Liver (tissue), 9 donors: ENCODE results near the gene SMYD5. TPM values are rescaled to one million over a fixed set of nuclear protein-coding genes. Genes with fewer than 3 reads are reported as not detected.

Source experiments
- DNase-seq: peaks from one replicate; pipeline ENCODE4 v3.0.0-alpha.2; 2017; ENCODE audit warnings: low spot score
- H3K27ac ChIP-seq, 2 donors: one replicate each; pipeline ENCODE4 v1.7.0; 2013; ENCODE audit warnings: inconsistent platforms in 2 of 2, low read length in 2 of 2, control low read depth in 1 of 2, low read depth in 1 of 2, mild to moderate bottlenecking in 1 of 2
- H3K27me3 ChIP-seq, 4 donors: one replicate each; pipeline versions ENCODE4 v1.6.1 to v1.7.0; 2013; ENCODE audit warnings: low read length in 3 of 4, inconsistent platforms in 1 of 4, mild to moderate bottlenecking in 1 of 4, moderate library complexity in 1 of 4; ENCODE audit not compliant: control insufficient read depth in 4 of 4, insufficient read depth in 4 of 4
- H3K36me3 ChIP-seq, 4 donors: one replicate each; pipeline versions ENCODE4 v1.6.1 to v1.7.0; 2013; ENCODE audit warnings: low read length in 3 of 4, mild to moderate bottlenecking in 3 of 4, low read depth in 1 of 4, moderate library complexity in 1 of 4; ENCODE audit not compliant: control insufficient read depth in 4 of 4, insufficient read depth in 3 of 4
- H3K4me1 ChIP-seq, 4 donors: one replicate each; pipeline versions ENCODE4 v1.6.1 to v1.7.0; 2013; ENCODE audit warnings: low read length in 3 of 4, mild to moderate bottlenecking in 3 of 4, moderate library complexity in 1 of 4; ENCODE audit not compliant: control insufficient read depth in 4 of 4, insufficient read depth in 4 of 4
- H3K4me3 ChIP-seq, 3 donors: one replicate each; pipeline versions ENCODE4 v1.6.1 to v1.7.0; 2013; ENCODE audit warnings: low read length in 3 of 3, control low read depth in 1 of 3, low read depth in 1 of 3, mild to moderate bottlenecking in 1 of 3
- H3K9ac ChIP-seq, 2 donors: one replicate each; pipeline ENCODE4 v1.7.0; 2013; ENCODE audit warnings: low read length in 2 of 2, mild to moderate bottlenecking in 2 of 2, moderate library complexity in 2 of 2, control low read depth in 1 of 2, low read depth in 1 of 2
- H3K9me3 ChIP-seq, 4 donors: one replicate each; pipeline versions ENCODE4 v1.6.1 to v1.7.0; 2013; ENCODE audit warnings: low read length in 3 of 4; ENCODE audit not compliant: control insufficient read depth in 4 of 4
- ATF3 ChIP-seq: IDR thresholded peaks from 2 replicates; pipeline ENCODE4 v1.6.1; 2016; ENCODE audit warnings: antibody characterized with exemption
- CTCF ChIP-seq: fragments of 150-350 bp; IDR thresholded peaks from 2 replicates; pipeline ENCODE4 v1.5.1; 2017; ENCODE audit warnings: improper control_type of control experiment, low read depth, low read length; ENCODE audit not compliant: missing input control
- EGR1 ChIP-seq, 2 donors: IDR thresholded peaks; 2 replicates each; pipeline ENCODE4 v1.6.1; 2016 to 2018; ENCODE audit warnings: antibody characterized with exemption in 2 of 2, low read depth in 2 of 2
- FOXA1 ChIP-seq: IDR thresholded peaks from 2 replicates; pipeline ENCODE4 v1.6.1; 2016; ENCODE audit warnings: antibody characterized with exemption
- FOXA2 ChIP-seq: IDR thresholded peaks from 2 replicates; pipeline ENCODE4 v1.6.1; 2016; ENCODE audit warnings: antibody characterized with exemption
- HNF4G ChIP-seq: IDR thresholded peaks from 2 replicates; pipeline ENCODE4 v1.6.1; 2016; ENCODE audit warnings: antibody characterized with exemption
- NR2F2 ChIP-seq: IDR thresholded peaks from 2 replicates; pipeline ENCODE4 v1.6.1; 2016; ENCODE audit warnings: antibody characterized with exemption
- RXRA ChIP-seq, 2 donors: IDR thresholded peaks; 2 replicates each; pipeline ENCODE4 v1.6.1; 2017 to 2018; ENCODE audit warnings: antibody characterized with exemption in 2 of 2, mild to moderate bottlenecking in 1 of 2
- SP1 ChIP-seq: IDR thresholded peaks from 2 replicates; pipeline ENCODE4 v1.6.1; 2018; ENCODE audit warnings: antibody characterized with exemption, mild to moderate bottlenecking
- TAF1 ChIP-seq: conservative IDR thresholded peaks from 2 replicates; pipeline ENCODE4 v1.6.1; 2016; ENCODE audit warnings: antibody characterized with exemption, mild to moderate bottlenecking
- ZBTB33 ChIP-seq: IDR thresholded peaks from 2 replicates; pipeline ENCODE4 v1.6.1; 2016; ENCODE audit warnings: antibody characterized with exemption
- WGBS: extraction: QIAGEN DNeasy Blood & Tissue Kit; methylation state at CpG from one replicate; pipeline ENCODE4 v1.1.7; 2013; 5-methylcytosine and 5-hydroxymethylcytosine counted together
- polyA plus RNA-seq, 2 donors: library from polyadenylated mRNA; stranded (reverse) in 1 of 2; unstranded in 1 of 2; fragments of 200-250 nt in 1 of 2; fragments of >200 nt in 1 of 2; fragmentation: Nextera tagmentation in 1 of 2; extraction: Ambion mirVana in 1 of 2; gene quantifications; one replicate each; pipeline versions ENCODE4 v1.2.1 to v1.2.3, GENCODE V29; 2013 to 2015
- total RNA-seq, 2 donors: library from RNA; depleted of rRNA; stranded (reverse); fragments of >200 nt; gene quantifications; one replicate each; pipeline ENCODE4 v1.2.3, GENCODE V29; 2014
- TF ChIP-seq, protein P1 (sequence below): IDR thresholded peaks from 2 replicates; pipeline ENCODE4 v1.6.1; 2016; ENCODE audit warnings: antibody characterized with exemption
- donor health status: healthy.
- donor health status: healthy.
- donor health status: healthy.
- donor health status: healthy.
- donor health status: healthy.

The SMYD5 gene
- total and polyA plus RNA-seq, 4 donors = 3.9 to 8.8 (median 5.8) TPM

DNA sequence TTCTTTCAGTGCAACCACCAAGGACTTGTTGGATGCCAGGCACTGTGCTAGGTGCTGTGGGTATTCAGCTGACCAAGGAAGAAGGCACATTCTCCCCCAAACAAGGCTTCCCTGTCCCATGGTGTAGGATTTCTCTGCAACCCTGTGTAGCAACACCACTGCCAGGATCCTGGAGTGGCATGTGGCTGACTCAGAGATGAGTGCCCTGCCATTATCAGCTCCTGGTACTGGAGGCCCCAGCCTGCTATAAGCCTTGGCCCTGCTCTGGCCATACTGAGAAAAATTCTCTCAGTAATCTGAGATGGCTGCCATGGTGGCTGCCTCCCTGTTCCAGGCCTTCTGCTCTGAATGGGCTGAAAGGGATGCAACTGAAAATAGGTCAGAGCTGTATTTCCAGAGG is 4.3 kb downstream of the SMYD5 start:
- H3K27ac ChIP-seq = no peak overlapping the region

DNA sequence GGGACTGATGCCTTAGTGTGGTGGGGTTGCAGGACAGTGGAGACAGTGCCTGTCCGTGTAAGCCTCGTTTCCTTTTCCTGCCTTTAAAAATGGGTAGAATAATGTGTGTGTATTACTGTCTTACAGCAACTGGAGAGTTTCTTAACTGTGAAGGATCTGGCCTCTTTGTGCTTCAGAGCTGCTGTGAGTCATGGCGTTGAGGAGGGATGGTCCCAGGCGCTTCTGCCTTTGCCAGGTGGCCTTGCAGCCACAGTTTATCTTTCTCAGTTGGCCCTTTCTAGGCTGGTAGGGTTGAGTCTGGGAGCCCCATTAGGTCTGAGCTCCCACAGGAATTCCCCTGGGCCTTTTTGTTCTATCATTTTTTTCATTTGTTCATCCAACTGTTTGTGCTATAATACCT is 9.8 kb downstream of the SMYD5 start:
- WGBS = 90% methylated on average over 4 of the region's 4 CpGs
- Histone ChIP-seq H3K9me3 (no peaks in the 10 kb centered on the region), H3K9ac (no peak overlapping the region), H3K27ac (no peak overlapping the region), H3K36me3 (peaks cover 7 to 68% (median 24%) of the 10 kb centered on the region in 4 donors), H3K4me3 (no peak overlapping the region), H3K4me1 (peaks cover 0 to 2% (median 0%) of the 10 kb centered on the region in 4 donors), H3K27me3 (no peaks in the 10 kb centered on the region)
- DNase-seq = no peak
- TF ChIP-seq TAF1 (no peak), CTCF (no peak), FOXA1 (no peak), FOXA2 (no peak), EGR1 (IDR thresholded peaks at IDR 0.05; ENCODE audit: low read depth in 2 of 2) (no peak), RXRA (IDR thresholded peaks at IDR 0.05) (no peak), ATF3 (no peak), SP1 (no peak), HNF4G (no peak), ZBTB33 (no peak), NR2F2 (no peak)
- TF ChIP-seq, protein P1, sequence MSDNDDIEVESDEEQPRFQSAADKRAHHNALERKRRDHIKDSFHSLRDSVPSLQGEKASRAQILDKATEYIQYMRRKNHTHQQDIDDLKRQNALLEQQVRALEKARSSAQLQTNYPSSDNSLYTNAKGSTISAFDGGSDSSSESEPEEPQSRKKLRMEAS = no peak

More for the DNA sequence above, 4.3 kb downstream of the SMYD5 start:
- H3K4me3 ChIP-seq = no peak overlapping the region
- no peaks in the 10 kb centered on the region for H3K27me3 ChIP-seq
- DNase-seq = no peak
- no peak overlapping the region for H3K9ac ChIP-seq
- peaks cover 2 to 19% (median 11%) of the 10 kb centered on the region in 4 donors for H3K4me1 ChIP-seq
- no peaks in the 10 kb centered on the region for H3K9me3 ChIP-seq
- peaks cover 4 to 29% (median 12%) of the 10 kb centered on the region in 4 donors for H3K36me3 ChIP-seq
- TF ChIP-seq CTCF (no peak), ZBTB33 (no peak)
